Measurements from ENCODE around the gene LNPK. TPM values are rescaled to one million over a fixed set of nuclear protein-coding genes. Genes with fewer than 3 reads are reported as not detected.
A peak's percentile ranks its signal among the peaks of the same experiment; 100 is the strongest.
"Not testable (repeated sequence)": the region's sequence is repeated elsewhere in the genome, so short reads cannot be mapped to it uniquely, and the experiment has no call there.

LNPK gene, protein sequence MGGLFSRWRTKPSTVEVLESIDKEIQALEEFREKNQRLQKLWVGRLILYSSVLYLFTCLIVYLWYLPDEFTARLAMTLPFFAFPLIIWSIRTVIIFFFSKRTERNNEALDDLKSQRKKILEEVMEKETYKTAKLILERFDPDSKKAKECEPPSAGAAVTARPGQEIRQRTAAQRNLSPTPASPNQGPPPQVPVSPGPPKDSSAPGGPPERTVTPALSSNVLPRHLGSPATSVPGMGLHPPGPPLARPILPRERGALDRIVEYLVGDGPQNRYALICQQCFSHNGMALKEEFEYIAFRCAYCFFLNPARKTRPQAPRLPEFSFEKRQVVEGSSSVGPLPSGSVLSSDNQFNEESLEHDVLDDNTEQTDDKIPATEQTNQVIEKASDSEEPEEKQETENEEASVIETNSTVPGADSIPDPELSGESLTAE
- 34.9 and 45.8 TPM in 2 replicates for total RNA-seq

DNA sequence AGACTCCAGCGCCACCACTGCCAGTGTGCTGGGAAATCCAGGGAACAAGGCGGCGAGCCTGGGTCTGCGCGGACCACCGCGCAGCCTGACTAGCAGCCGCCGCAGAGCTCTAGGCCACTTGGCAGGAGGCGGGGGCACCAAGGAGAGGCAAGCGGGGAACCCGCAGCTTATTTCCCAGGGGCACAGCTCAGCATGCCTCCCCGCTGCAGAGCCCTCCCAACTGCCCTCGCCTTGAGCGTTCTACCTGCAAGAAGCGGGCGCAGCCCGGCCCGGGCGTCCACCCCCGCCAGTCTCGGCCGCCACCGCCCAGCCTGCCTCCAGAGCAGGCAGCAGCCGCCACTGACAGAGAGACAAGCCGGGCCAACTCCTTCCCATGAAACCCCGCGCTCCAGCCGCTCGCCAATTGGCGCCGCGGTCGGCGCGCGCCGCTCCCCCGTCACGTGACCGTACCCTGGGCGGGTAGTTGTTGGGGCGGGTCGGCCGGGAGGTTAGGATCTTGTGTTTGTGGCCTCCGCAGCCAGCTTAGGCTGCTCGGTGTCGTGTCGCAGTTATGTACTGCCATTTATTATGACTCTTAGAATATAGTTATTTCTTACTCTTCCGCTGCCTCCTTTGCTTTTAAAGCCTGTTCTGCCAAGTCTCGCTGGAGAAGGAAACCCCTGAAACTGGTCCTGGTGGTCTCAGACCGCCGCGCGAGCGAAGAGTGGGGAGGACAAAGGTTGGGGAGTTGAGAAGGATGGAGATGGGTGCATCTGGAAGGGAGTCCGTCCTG is at the start of gene LNPK:
Gene LNPK, minus strand, starts transcription at position 352 of the 772 bp plus-strand sequence. CDS start 6,683 bp downstream, outside the sequence.
- peak; percentile 65 for DNase-seq (ENCODE audit: low read depth)

DNA sequence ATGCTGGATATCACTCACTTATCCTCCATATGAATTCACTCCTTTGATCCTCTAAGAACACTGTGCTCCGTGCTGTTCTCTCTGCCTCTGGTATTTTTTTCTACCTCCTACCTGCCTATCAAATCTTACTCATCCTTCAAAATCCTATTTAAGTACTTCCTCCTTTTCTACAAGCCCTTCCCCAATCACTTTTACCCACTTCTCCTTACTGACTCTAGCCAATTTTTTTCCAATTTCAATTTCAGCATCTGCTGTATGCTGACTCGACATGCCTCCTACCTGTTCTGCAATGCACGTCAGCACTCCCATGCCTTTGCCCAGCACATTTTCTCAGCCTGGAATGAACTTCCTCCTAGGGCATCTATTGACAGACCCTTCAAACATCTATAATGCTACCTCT is 37.3 kb upstream of the LNPK start:
- no peak for DNase-seq (ENCODE audit: low read depth)

DNA sequence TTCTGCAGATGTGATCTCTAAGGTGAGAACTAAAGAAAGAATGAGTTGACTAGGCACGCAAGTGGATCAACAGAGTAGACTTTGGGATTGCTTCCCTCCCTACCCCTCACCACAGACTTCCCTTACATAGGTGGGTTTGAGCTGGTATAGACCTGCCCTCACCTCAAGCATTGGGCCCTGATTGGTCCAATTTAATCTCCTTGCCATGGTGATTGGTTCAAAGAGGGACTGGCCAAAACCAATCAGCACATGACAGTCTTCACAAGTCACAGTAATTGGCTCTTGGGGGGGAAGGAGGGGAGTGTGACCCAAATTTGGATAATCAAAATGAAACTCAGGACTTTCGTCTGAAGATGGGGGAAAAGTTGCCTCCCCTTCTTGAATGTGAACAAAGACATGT is 36.6 kb upstream of the LNPK start:
- no peak for DNase-seq (ENCODE audit: low read depth)

DNA sequence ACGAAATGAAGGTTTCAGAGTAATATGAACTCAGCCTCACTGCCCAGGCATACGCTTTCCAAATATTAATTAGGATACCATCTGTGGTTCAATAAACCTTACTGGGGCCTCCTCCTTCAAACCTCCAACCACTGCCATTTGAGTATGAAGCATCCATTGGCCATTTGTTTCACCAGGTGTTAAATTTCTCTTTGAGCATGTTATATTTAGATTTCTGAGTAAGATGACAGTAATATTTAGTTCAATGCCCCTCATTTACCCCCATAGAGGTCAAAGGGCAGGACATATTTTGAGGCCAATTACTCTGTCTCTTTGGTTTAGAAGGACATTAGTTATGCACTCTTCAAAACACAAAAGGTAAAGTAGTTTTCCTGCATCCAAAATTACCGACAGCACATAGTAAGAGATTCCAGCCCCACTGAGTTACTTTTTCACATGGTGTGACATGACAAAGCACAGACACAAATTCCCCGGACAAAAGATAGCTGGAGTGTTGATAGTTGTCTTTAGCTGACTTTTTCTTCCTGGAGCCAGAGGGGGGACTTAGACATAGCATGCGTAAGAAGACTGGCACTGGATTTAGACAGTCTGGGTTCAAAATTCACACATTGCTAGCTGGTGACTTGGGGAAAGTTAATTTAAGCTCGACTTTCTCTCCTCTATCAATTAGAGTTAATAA is 33.1 kb upstream of the LNPK start:
- DNase-seq (ENCODE audit: low read depth), result no peak

DNA sequence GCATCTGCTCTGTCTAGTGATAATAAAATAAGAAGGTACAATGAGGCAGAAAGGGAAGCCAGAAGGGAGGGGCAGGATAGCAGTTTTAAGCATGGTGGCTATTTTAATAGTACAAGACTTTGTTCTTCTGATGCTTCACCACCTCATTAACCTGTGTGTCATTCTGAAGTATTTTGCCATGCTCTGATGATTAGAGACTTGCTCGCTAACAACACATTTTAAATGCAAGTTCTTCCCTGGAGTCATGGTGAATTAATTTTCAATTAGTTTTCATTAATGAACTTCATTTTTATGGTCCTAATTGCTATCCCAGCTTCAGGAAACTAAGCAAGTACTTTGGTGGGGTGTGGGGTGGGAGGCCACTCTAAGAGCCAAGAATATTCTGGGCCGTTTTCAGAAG is 25.7 kb upstream of the LNPK start:
- no peak for DNase-seq (ENCODE audit: low read depth)

DNA sequence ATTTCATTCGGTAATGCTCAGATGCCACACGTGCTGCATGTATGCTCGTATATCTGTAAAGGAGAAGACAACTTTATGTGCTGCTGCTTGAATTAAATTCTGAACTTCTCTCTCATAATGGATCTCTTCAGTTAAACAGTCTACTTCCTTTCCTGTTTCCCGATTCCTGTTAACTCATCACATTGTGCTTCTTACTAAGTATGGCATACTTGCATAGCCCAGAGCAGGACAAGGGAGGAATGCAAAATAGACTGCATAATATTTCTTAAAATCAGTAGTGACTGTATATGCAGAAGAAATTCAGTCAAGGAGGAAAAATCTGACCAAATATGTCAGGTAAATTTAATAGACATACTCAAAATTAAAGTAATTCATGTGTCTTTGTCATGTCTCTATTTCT is 23.9 kb upstream of the LNPK start:
- no peak for DNase-seq (ENCODE audit: low read depth)

DNA sequence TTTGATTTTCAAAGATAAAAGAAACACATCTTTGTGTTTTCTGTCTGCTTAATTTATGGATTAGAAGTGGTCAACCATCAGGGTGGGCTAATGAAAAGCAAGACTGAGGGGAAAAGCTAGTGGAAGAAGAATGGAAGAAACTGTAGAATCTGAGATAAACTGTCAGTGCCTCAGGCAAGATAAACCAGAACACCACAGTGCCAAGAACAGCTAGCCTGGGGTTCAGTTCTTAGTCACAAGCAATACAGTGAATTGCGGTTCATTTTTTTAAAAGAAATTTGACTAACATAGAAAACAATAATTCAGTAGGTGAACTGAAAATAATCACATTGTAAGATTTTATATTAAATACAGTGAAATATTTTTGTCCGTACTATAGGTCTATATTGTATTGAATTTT is 22.0 kb upstream of the LNPK start:
- no peak for DNase-seq (ENCODE audit: low read depth)

DNA sequence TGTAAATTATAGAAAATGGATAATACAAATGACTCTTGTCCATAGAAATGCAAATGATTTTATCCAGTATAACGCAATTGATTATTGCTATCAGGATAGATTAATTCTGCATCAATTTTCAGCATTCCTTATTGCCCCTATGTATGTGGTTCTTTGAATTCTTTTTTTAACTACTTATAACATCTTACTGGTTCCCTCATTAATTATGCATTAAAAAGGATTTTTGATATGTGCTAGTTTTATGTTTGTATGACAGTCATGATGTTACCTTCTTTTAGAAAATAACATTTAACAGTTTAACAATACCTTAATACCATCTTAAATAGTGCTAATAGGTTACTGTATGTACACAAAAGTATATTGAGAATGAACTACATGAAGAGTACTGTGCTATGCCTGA is 20.0 kb upstream of the LNPK start:
- no peak for DNase-seq (ENCODE audit: low read depth)

DNA sequence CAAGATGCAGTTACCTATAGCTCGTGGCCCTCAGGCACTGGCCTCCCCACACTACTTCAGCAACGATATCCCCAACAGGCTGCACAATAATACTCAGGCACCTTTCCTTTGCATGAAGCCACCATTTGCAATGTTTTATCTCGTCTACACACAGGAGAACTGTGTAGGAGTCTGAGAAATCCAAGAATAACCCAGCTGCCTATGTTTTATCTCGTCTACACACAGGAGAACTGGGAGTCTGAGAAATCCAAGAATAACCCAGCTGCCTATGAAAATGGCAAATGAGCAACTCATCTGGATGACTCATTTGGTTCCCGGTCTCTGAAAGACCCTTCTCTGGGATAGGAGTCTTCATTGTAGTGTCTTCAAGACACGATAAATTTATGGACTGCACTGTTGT is 18.3 kb upstream of the LNPK start:
- DNase-seq (ENCODE audit: low read depth), result no peak

DNA sequence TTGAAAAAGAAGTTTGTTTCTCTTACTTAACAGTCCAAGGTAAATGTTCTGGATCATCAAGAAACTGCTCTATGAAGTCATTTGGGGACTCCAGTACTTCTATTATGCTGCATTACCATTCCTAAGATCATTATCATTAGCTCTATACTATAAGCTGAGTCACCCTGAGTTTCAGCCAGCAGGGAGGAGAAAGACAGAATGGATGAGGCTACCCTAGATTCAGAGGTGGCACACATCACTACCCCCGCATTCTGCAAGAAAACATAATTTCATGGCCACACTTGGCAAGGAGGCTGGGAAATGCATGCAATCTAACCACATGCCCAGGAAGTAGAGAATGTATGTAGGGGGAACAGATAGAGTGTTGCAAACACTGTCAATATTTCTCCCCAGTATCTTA is 16.6 kb upstream of the LNPK start:
- peak; percentile 6 for DNase-seq (ENCODE audit: low read depth)

DNA sequence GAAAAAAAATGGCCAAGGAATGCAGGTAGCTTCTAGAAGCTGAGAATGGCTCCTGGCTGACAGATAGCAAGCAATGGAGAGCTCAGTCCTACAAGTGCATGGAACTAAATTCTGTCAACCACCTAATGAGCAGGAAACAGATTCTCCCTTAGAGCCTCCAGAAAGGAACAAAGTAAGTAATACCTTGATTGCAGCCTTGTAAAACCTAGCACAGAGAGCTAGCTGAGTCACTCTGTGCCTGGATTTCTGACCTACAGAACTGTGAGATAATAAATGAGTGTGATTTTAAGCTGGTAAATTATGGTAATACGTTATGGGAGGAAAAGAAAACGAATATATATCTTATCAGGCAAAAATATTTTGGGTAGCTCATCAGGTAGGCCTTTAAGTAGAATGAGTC is 7.4 kb upstream of the LNPK start:
- no peak for DNase-seq (ENCODE audit: low read depth)

DNA sequence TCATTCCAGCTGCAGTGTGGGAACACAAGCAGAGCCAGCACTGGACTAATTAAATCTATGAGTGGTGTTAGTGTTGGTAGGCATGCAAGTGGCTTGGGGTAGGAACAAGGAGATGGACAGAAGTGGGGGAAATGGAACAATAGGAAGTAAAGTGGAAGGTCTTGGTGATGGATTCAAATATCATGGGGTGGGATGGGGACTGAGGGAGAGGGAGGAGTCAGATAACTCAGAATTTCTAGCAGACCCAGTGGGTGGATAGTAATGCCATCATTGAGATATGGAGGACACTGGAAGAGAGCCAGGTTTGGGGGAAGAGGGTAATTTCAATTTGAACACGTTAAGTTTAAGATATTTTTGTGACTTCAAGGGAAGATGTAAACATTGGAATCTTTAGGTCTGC is 2.9 kb upstream of the LNPK start:
- DNase-seq (ENCODE audit: low read depth), result no peak

DNA sequence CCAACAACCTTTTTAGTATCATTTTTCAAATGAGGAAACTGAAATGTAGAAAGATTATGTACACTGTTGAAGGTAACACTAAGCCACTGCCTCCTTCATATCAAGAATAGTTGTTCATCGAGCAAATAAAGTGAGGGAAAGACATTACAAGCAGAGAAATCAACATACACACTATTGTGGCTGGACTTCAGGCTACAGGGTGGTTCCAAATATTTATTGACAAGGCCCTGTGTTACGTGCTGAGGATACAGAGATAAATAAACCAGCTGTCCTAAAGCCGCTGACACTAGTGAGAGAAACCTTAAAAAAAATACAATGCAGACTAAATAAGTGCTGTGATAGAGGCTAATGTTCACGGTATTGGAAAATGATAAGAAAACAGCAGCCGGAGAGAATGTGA is 1.9 kb upstream of the LNPK start:
- no peak for DNase-seq (ENCODE audit: low read depth)

DNA sequence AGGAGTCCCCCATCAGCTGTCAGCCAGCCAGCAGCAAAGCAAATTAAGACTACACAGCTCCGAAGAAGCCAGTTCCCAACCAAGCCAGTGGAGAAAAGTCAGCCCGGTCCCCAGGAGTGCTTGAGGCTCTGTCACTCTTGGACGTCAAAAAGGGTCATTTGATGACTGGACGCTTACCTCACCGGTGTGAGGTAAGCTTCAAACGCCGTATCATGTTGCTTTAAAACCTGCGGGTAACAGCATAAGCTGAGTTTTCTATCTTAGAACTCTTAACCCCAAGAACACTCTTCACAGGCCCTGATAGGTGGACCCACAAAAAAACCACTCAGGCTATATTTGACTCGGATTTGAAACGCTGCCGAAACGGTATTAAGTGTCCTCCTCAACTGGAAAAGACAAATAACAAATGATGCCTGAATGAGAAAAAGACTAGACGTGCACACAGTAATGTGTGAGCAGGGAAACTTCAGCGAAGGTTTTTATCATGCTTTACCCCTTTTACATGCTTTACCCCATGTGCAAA is 682 bp upstream of the LNPK start:
- peak; percentile 19 for DNase-seq (ENCODE audit: low read depth)

DNA sequence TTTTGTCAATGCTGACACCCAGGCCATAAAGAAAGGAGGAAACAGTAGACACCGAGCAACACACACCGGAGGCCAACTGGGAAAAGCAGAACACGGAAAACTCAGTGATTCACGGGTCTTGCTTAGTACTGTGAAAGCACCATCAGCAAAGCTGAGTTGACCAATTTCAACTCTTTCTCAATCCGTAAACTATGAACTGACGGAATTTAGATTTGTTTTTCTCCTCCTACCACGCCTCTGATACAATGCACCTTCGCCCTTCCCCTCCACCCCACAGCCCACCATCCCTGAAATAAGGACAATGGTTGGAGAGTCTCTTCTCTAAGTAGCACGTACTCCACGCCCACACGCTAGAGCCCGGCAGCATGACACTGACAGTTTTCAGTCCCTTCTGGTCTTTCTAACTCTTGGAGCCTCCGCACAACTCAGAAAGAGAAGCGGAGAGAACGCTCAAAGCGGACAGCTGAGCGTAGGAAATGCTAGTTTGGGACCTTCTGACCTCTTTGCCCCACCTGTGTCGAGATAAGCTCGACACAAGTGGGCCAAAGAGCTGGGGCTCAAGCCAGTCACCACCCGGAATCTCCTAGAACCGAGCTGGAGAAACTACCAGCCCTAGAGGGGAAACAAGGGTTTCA is 669 bp downstream of the LNPK start:
- DNase-seq (ENCODE audit: low read depth), result peak; percentile 53

DNA sequence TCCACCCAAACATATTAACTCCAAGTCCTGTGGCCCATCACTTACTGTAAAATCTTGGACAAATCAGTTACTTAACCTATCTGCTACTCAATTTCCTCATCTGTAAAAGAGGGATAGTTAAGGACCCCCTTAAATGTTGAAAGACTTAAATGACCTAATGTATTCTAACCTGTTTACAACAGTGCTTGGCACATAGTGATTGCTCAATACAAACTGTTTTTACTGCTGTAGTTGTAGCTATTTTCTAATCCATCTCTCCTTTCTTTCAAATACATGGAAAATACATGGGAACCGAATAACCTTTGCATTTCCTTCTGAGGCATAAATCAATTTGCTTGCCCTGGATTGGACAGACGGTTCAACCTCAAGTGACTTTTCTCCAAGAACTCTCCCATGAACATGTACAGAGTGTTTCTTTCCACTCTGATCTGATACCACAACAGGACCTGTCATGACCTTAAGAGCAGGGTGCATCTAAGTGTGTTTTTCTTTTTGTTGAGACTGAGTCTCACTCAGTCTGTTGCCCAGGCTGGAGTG is 2.7 kb downstream of the LNPK start:
- DNase-seq (ENCODE audit: low read depth), result peak; percentile 7

DNA sequence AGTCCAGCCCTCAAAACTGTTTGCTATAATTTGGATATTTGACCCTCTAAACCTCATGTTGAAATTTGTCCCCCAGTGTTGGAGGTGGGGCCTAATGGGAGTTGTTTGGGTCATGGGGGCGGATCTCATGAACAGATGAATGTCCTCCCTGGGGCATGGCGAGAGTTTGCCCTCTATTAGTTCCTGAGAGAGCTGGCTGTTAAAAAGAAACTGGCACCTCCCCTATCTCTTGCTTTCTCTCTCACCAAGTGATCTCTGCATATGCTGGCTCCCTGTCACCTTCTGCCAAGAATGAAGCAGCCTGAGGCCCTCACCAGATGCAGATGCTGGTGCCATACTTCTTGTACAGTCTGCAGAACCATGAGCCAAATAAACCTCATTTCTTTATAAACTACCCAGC is 12.0 kb downstream of the LNPK start:
- no peak for DNase-seq (ENCODE audit: low read depth)

DNA sequence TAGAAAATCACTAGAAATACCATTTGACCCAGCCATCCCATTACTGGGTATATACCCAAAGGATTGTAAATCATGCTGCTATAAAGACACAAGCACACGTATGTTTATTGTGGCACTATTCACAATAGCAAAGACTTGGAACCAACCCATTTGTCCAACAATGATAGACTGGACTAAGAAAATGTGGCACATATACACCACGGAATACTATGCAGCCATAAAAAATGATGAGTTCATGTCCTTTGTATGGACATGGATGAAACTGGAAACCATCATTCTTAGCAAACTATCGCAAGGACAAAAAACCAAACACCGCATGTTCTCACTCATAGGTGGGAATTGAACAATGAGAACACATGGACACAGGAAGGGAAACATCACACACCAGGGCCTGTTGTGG is 14.9 kb downstream of the LNPK start:
- DNase-seq (ENCODE audit: low read depth), result not testable (repeated sequence)

DNA sequence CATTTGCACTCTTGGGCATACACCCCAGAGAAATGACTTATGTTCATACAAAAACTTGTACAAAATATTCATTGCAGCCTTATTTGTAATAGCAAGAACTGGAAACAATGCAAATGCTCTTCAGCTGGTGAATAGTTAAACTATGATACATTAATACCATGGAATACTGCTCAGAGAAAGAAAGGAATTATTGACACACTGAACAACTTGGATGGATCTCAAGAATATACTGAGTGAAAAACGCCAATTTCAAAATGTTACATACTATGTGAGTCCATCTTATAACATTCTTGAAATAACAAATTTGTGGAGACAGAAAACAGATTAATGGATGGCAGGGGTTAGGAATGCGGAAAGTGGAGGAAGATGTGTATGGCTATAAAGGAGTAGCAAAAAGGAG is 17.2 kb downstream of the LNPK start:
- no peak for DNase-seq (ENCODE audit: low read depth)

DNA sequence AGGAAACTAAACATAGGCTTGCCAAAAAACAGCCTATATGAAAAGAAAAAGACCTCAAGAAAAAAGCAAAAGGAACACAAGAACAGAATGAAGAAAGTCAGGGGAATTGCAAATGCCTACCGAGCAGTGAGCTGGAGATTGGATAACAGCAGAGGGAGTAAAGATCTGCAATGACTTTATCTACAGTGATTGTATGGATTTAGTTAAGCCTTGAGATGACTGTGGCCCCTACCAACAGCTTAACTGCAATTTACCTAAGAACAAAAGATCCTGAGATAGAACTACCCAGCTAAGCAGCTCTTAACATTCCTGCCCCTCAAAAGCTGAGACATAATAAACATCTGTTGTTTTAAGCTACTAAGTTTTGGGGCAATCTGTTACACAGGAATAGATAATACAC is 20.5 kb downstream of the LNPK start:
- no peak for DNase-seq (ENCODE audit: low read depth)

DNA sequence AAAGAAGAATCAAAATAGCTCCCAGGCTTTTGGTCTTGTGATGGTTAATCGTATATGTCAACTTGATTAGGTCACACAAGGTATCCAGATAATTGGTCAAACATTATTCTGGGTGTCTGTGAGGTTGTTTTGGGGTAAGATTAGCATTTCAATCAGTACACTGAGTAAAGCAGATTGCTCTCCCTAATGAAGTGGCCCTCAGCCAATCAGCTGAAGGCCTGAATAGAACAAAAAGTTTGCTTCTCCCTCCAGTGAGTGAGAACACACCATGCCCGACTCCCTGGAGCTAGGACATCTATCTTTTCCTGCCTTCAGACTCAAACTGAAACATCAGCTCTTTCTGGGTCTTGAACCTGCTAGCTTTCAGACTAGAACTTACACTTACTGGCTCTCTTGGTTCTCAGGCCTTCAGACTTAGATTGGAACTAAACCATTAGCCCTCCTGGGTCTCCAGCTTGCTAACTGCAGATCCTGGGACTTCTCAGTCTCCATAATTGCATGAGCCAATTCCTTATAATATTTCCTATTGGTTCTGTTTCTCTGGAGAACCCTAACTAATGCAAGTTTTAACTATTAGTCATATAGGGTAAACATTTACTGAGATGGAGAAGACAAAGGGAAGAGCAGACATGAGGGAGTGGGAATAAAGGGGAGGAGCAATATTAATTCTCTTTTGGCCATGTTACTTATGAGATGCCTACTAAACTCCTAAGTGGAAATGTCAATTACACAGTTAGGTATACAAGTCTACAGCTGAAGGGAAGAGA is 25.5 kb downstream of the LNPK start:
- peak; percentile 63 for DNase-seq (ENCODE audit: low read depth)
